ENCODE results near the gene PTPRA.

- TF ChIP-seq, protein P1, sequence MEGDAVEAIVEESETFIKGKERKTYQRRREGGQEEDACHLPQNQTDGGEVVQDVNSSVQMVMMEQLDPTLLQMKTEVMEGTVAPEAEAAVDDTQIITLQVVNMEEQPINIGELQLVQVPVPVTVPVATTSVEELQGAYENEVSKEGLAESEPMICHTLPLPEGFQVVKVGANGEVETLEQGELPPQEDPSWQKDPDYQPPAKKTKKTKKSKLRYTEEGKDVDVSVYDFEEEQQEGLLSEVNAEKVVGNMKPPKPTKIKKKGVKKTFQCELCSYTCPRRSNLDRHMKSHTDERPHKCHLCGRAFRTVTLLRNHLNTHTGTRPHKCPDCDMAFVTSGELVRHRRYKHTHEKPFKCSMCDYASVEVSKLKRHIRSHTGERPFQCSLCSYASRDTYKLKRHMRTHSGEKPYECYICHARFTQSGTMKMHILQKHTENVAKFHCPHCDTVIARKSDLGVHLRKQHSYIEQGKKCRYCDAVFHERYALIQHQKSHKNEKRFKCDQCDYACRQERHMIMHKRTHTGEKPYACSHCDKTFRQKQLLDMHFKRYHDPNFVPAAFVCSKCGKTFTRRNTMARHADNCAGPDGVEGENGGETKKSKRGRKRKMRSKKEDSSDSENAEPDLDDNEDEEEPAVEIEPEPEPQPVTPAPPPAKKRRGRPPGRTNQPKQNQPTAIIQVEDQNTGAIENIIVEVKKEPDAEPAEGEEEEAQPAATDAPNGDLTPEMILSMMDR (IDR thresholded peaks at IDR 0.05; ENCODE audit: extremely low read depth in 1 of 2, insufficient read depth in 1 of 2, low read depth in 1 of 2, low read length in 2 of 2): no peak
- TF ChIP-seq EZH2 (IDR thresholded peaks at IDR 0.05; ENCODE audit: borderline replicate concordance, low read depth, low read length, severe bottlenecking): no peak
- no peak for TF ChIP-seq GATA2 (IDR thresholded peaks at IDR 0.05; ENCODE audit: insufficient read depth, insufficient read length, low read depth, low read length)
- no peak for TF ChIP-seq POLR2AphosphoS5 (IDR thresholded peaks at IDR 0.05; ENCODE audit: insufficient read depth, low read depth, low read length)
Measured at GRCh38 chr20:3085571-3086072, 212.3 kb downstream of the PTPRA start.

All from endothelial cell of umbilical vein (primary cell).